GM12878 (cell line): ENCODE data around the gene RAB25.

Experiments used
- ASH2L ChIP-seq: fragments of 300-600, 200-600 bp; sonication (generic); IDR thresholded peaks from 2 replicates; pipeline ENCODE4 v1.6.1; 2017; ENCODE audit warnings: low read depth, mild to moderate bottlenecking, borderline replicate concordance
- CTCF ChIP-seq, 3 experiments: IDR thresholded peaks in 2 of 3; conservative IDR thresholded peaks in 1 of 3; 2 replicates each; pipeline ENCODE4 v1.5.1; 2011; ENCODE audit warnings: low read depth in 3 of 3, low read length in 3 of 3, mild to moderate bottlenecking in 3 of 3, control low read depth in 2 of 3, moderate library complexity in 2 of 3, inconsistent platforms in 1 of 3, mixed read lengths in 1 of 3; ENCODE audit not compliant: control insufficient read depth in 2 of 3, insufficient read depth in 1 of 3; ENCODE audit errors: extremely low read depth in 1 of 3
- HDGF ChIP-seq: fragments of 450-650 bp; IDR thresholded peaks from 2 replicates; pipeline ENCODE4 v1.6.1; 2016; ENCODE audit warnings: antibody characterized with exemption
- POLR2A ChIP-seq: IDR thresholded peaks from 2 replicates; pipeline ENCODE4 v1.6.1; 2011; ENCODE audit warnings: low read depth, mild to moderate bottlenecking, low read length
- RAD21 ChIP-seq: IDR thresholded peaks from 2 replicates; pipeline ENCODE4 v1.6.1; 2011; ENCODE audit warnings: mild to moderate bottlenecking, low read depth, low read length, moderate library complexity; ENCODE audit not compliant: insufficient read depth
- SKIL ChIP-seq: fragments of 450-650 bp; IDR thresholded peaks from 2 replicates; pipeline ENCODE4 v1.6.1; 2017; ENCODE audit warnings: mild to moderate bottlenecking, low read depth, inconsistent platforms; ENCODE audit not compliant: poor library complexity, severe bottlenecking
- ZNF217 ChIP-seq: fragments of 450-650 bp; IDR thresholded peaks from 2 replicates; pipeline ENCODE4 v1.6.1; 2017; ENCODE audit warnings: antibody characterized with exemption, mild to moderate bottlenecking

- TF ChIP-seq ASH2L: no peak
- no peak for TF ChIP-seq SKIL
- TF ChIP-seq ZNF217: no peak
- no peak for TF ChIP-seq RAD21
- TF ChIP-seq POLR2A: no peak
- TF ChIP-seq CTCF (IDR thresholded peaks at IDR 0.05 in 2 of 3, conservative IDR thresholded peaks at IDR 0.05 in 1 of 3; ENCODE audit: control insufficient read depth in 2 of 3, extremely low read depth in 1 of 3, insufficient read depth in 1 of 3, low read depth in 3 of 3, low read length in 3 of 3): no peak
- no peak for TF ChIP-seq HDGF
Measured at GRCh38 chr1:156099282-156099681, 38.3 kb downstream of the RAB25 start.
